Endothelial cell of umbilical vein (primary cell): ENCODE data around the gene PDE1A. TPM values are rescaled to one million over a fixed set of nuclear protein-coding genes. Genes with fewer than 3 reads are reported as not detected.

Source experiments
- BruUV-seq: library from RNA; stranded (reverse); fragments of 400-500 nt; replicated peaks from 2 replicates; lab custom pipeline; 2021; lab: Mats Ljungman, UMichigan
- CTCF ChIA-PET: fragments of 300-600, 350-600 bp; sonication (Branson Sonifier 250); formaldehyde crosslinking; loops from one replicate; lab custom pipeline; 2021; ENCODE audit warnings: antibody characterized with exemption, inconsistent platforms; lab: Charles Lee
- POLR2A ChIA-PET: fragments of 300-600, 350-600 bp; sonication (Branson Sonifier 250); formaldehyde crosslinking; loops from one replicate; lab custom pipeline; 2021; ENCODE audit warnings: antibody characterized with exemption, inconsistent platforms; lab: Charles Lee
- DNase-seq: peaks from one replicate; pipeline ENCODE4 v3.0.0-alpha.2; 2011; ENCODE audit warnings: low read depth, low spot score
- FAIRE-seq: peaks from 2 replicates; lab custom pipeline; 2011; peaks lifted over from hg19 to GRCh38; lab: Jason Lieb, UNC
- H2AFZ ChIP-seq: 2 replicates; pipeline ENCODE4 v1.6.0; 2012; ENCODE audit warnings: low read depth, low read length, control low read depth, inconsistent platforms
- H3K27ac ChIP-seq: 2 replicates; pipeline ENCODE4 v1.5.1; 2011; ENCODE audit warnings: low read depth, mild to moderate bottlenecking, control low read depth, low read length, moderate library complexity; ENCODE audit not compliant: insufficient read depth
- H3K27me3 ChIP-seq, 2 experiments: 2 replicates each; pipeline versions ENCODE4 v1.6.0 to v1.6.1; 2011; ENCODE audit warnings: low read length in 2 of 2, mixed read lengths in 1 of 2; ENCODE audit not compliant: control insufficient read depth in 2 of 2, insufficient read depth in 2 of 2
- H3K36me3 ChIP-seq, 2 experiments: 2 replicates in 1 of 2; 3 replicates in 1 of 2; pipeline ENCODE4 v1.5.1; 2011; ENCODE audit warnings: low read length in 2 of 2, mild to moderate bottlenecking in 1 of 2, moderate library complexity in 1 of 2; ENCODE audit not compliant: control insufficient read depth in 2 of 2, insufficient read depth in 2 of 2; ENCODE audit errors: extremely low read depth in 1 of 2
- H3K4me1 ChIP-seq: 3 replicates; pipeline ENCODE4 v1.5.1; 2011; ENCODE audit warnings: mild to moderate bottlenecking, low read length; ENCODE audit not compliant: control insufficient read depth, insufficient read depth; ENCODE audit errors: extremely low read depth
- H3K4me2 ChIP-seq: 2 replicates; pipeline ENCODE4 v1.6.1; 2011; ENCODE audit warnings: low read length, control low read depth, mixed read lengths; ENCODE audit not compliant: insufficient read depth
- H3K4me3 ChIP-seq, 3 experiments: fragments of 200-600 bp in 1 of 3; sonication (generic), shearing (Covaris generic) in 1 of 3; replicated peaks in 1 of 3; 2 replicates each; pipeline ENCODE4 v1.5.1; 2011 to 2016; ENCODE audit warnings: control low read depth in 3 of 3, low read length in 3 of 3, mild to moderate bottlenecking in 2 of 3, inconsistent platforms in 1 of 3, low read depth in 1 of 3, moderate library complexity in 1 of 3; ENCODE audit not compliant: insufficient read depth in 1 of 3
- H3K79me2 ChIP-seq: 2 replicates; pipeline ENCODE4 v1.6.0; 2012; ENCODE audit warnings: low read length, inconsistent platforms; ENCODE audit not compliant: control insufficient read depth, insufficient read depth
- H3K9ac ChIP-seq: replicated peaks from 2 replicates; pipeline ENCODE3; 2011; ENCODE audit warnings: low read length, control low read depth; ENCODE audit not compliant: insufficient read depth; ENCODE audit errors: extremely low read depth
- H3K9me1 ChIP-seq: replicated peaks from 3 replicates; pipeline ENCODE4 v1.6.0; 2011; ENCODE audit warnings: mild to moderate bottlenecking, low read length; ENCODE audit not compliant: control insufficient read depth, insufficient read depth; ENCODE audit errors: extremely low read depth
- H3K9me3 ChIP-seq: replicated peaks from 2 replicates; pipeline ENCODE4 v1.5.1; 2012; ENCODE audit warnings: low read length, inconsistent platforms; ENCODE audit not compliant: control insufficient read depth, insufficient read depth
- H4K20me1 ChIP-seq: replicated peaks from 2 replicates; pipeline ENCODE3; 2011; ENCODE audit warnings: mild to moderate bottlenecking, low read length; ENCODE audit not compliant: control insufficient read depth, insufficient read depth; ENCODE audit errors: extremely low read depth
- CTCF ChIP-seq, 2 donors: IDR thresholded peaks; 1 replicate in 1 of 2; 2 replicates in 1 of 2; pipeline ENCODE4 v1.5.1; 2011; ENCODE audit warnings: low read length in 2 of 2, mild to moderate bottlenecking in 2 of 2, moderate library complexity in 2 of 2, control low read depth in 1 of 2, inconsistent platforms in 1 of 2, low read depth in 1 of 2; ENCODE audit not compliant: insufficient read depth in 1 of 2; ENCODE audit errors: extremely low read depth in 1 of 2
- EZH2 ChIP-seq: IDR thresholded peaks from 2 replicates; pipeline ENCODE4 v1.6.1; 2012; ENCODE audit warnings: borderline replicate concordance, low read depth, mild to moderate bottlenecking, moderate library complexity, low read length, inconsistent platforms; ENCODE audit not compliant: severe bottlenecking
- FOS ChIP-seq: IDR thresholded peaks from 2 replicates; pipeline ENCODE4 v1.6.1; 2011; ENCODE audit warnings: mild to moderate bottlenecking, low read length, moderate library complexity, borderline replicate concordance; ENCODE audit not compliant: insufficient read depth
- GATA2 ChIP-seq: IDR thresholded peaks from 2 replicates; pipeline ENCODE4 v1.7.0; 2011; ENCODE audit warnings: low read depth, mild to moderate bottlenecking, moderate library complexity, mixed read lengths, low read length; ENCODE audit not compliant: insufficient read length, insufficient read depth
- JUN ChIP-seq: IDR thresholded peaks from 2 replicates; pipeline ENCODE4 v1.6.1; 2011; ENCODE audit warnings: borderline replicate concordance, low read depth; ENCODE audit not compliant: insufficient read length, insufficient read depth
- MAX ChIP-seq: IDR thresholded peaks from 2 replicates; pipeline ENCODE4 v1.6.1; 2011; ENCODE audit not compliant: insufficient read depth, insufficient read length
- MYC ChIP-seq: IDR thresholded peaks from one replicate; pipeline ENCODE4 v1.6.1; 2011; ENCODE audit warnings: mild to moderate bottlenecking, low read depth, low read length
- POLR2A ChIP-seq: IDR thresholded peaks from 2 replicates; pipeline ENCODE4 v1.6.1; 2012; ENCODE audit warnings: low read depth, mild to moderate bottlenecking, control low read depth, low read length
- POLR2AphosphoS5 ChIP-seq: IDR thresholded peaks from 2 replicates; pipeline ENCODE4 v1.6.1; 2012; ENCODE audit warnings: low read depth, mild to moderate bottlenecking, control low read depth, low read length, moderate library complexity; ENCODE audit not compliant: insufficient read depth
- dilution Hi-C: fragments of 300-500 bp; cut with MboI; formaldehyde crosslinking; loops from one replicate; pipeline ENCODE4 v1.15.0; 2019; ENCODE audit warnings: low sequenced_read_pairs; ENCODE audit not compliant: extremely low pct_ligation_motif_present
- intact Hi-C: fragments of 100-400 bp; cut with micrococcal nuclease; formaldehyde crosslinking; loops from one replicate; pipeline ENCODE4 v1.10.0; 2022
- polyA plus RNA-seq, 4 experiments: library from polyadenylated mRNA; depleted of rRNA in 3 of 4; stranded (reverse) in 3 of 4; unstranded in 1 of 4; fragments of >200 nt; gene quantifications; 2 replicates each; pipeline versions ENCODE4 v1.2.1 to v1.2.3, GENCODE V29; 2011 to 2012; ENCODE audit warnings: missing spikeins in 1 of 4
- total RNA-seq: library from RNA; stranded (reverse); gene quantifications from 2 replicates; pipeline ENCODE4 v1.2.3, GENCODE V29; 2021

The PDE1A gene
- total and polyA plus RNA-seq, 2 donors (not counting 3 experiments of a cell fraction or from before 2014, with no cell fraction given), result 0.43 to 0.49 TPM

DNA sequence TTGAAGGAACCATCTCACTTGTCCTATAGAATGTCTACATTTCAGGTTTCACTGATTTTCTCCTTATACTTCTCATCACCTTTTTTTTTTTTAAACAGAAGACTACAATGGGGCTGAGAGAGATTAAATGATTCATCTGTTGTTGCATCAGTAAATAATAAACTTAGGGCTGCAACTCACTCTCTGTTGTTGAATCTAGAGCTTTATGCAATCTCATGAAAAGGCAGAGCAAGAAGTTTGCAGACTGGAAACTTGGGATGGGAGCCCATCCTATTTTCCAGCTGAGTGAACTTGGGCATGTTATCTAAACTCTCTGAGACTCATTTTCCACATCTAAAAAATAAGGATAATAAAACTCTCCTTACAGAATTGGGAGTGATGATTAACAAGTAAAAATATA is 58.4 kb downstream of the PDE1A start:
- H3K9me3 ChIP-seq, result no peaks in the 10 kb centered on the region
- H3K4me3 ChIP-seq, result no peak overlapping the region
- H3K36me3 ChIP-seq, result no peaks in the 10 kb centered on the region
- DNase-seq (no peak), FAIRE-seq (no peak)
- H3K4me1 ChIP-seq, result peaks cover 15% of the 10 kb centered on the region
- no peak overlapping the region for H3K27ac ChIP-seq
- no peaks in the 10 kb centered on the region for H3K27me3 ChIP-seq
- H3K4me2 ChIP-seq, result no peak overlapping the region
- H2AFZ ChIP-seq, result no peak overlapping the region
- intact Hi-C loops, result no loop called here
- no TSS peak for BruUV-seq
- no peaks in the 10 kb centered on the region for H3K79me2 ChIP-seq
- no peaks in the 10 kb centered on the region for H4K20me1 ChIP-seq
- no peak overlapping the region for H3K9ac ChIP-seq
- ChIA-PET CTCF (no interaction called here), POLR2A (no interaction called here)
- TF ChIP-seq GATA2, result no peak
- no peak for TF ChIP-seq MYC
- no peak for TF ChIP-seq JUN
- no peak for TF ChIP-seq FOS
- no peak for TF ChIP-seq POLR2A
- TF ChIP-seq MAX, result no peak
- TF ChIP-seq CTCF (IDR thresholded peaks at IDR 0.05; ENCODE audit: extremely low read depth in 1 of 2, insufficient read depth in 1 of 2, low read depth in 1 of 2, low read length in 2 of 2), result no peak
- no peak for TF ChIP-seq POLR2AphosphoS5
- TF ChIP-seq EZH2, result no peak
- H3K9me1 ChIP-seq, result no peaks in the 10 kb centered on the region
- dilution Hi-C loops, result no loop called here
